AG04450 (cell line): ENCODE results near the gene NTF3. TPM values are rescaled to one million over a fixed set of nuclear protein-coding genes. Genes with fewer than 3 reads are reported as not detected.

Source experiments
- CTCF ChIA-PET: fragments of 300-600, 350-600 bp; formaldehyde crosslinking; extraction: SDS; loops from one replicate; lab custom pipeline; 2022; ENCODE audit warnings: antibody characterized with exemption, inconsistent platforms; lab: Charles Lee
- POLR2A ChIA-PET: fragments of 350-600 bp; formaldehyde crosslinking; extraction: SDS; loops from one replicate; lab custom pipeline; 2021; ENCODE audit warnings: antibody characterized with exemption, inconsistent platforms; lab: Yijun Ruan, JAX
- DNase-seq: peaks from one replicate; pipeline ENCODE4 v3.0.0-alpha.2; 2011; ENCODE audit warnings: low read depth, low spot score
- H3K27ac ChIP-seq: one replicate; pipeline ENCODE4 v1.5.1; 2012; ENCODE audit warnings: low read depth, low read length, control low read depth
- H3K27me3 ChIP-seq: one replicate; pipeline ENCODE4 v1.6.0; 2012; ENCODE audit warnings: low read length; ENCODE audit not compliant: control insufficient read depth, insufficient read depth
- H3K4me3 ChIP-seq: 2 replicates; pipeline ENCODE4 v1.5.1; 2011; ENCODE audit warnings: mild to moderate bottlenecking, low read depth, low read length, control low read depth
- H3K9me3 ChIP-seq: 2 replicates; pipeline ENCODE4 v1.5.1; 2012; ENCODE audit warnings: low read length; ENCODE audit not compliant: control insufficient read depth, insufficient read depth
- polyA plus RNA-seq: library from polyadenylated mRNA; depleted of rRNA; stranded (reverse); fragments of >200 nt; gene quantifications from 2 replicates; pipeline ENCODE4 v1.2.3, GENCODE V29; 2011
- TF ChIP-seq, protein P1 (sequence below): IDR thresholded peaks from 2 replicates; pipeline ENCODE4 v1.5.1; 2011; ENCODE audit warnings: low read depth, low read length, control low read depth, inconsistent platforms

NTF3 gene
- polyA plus RNA-seq, 1 experiment, result 31.5 TPM

DNA sequence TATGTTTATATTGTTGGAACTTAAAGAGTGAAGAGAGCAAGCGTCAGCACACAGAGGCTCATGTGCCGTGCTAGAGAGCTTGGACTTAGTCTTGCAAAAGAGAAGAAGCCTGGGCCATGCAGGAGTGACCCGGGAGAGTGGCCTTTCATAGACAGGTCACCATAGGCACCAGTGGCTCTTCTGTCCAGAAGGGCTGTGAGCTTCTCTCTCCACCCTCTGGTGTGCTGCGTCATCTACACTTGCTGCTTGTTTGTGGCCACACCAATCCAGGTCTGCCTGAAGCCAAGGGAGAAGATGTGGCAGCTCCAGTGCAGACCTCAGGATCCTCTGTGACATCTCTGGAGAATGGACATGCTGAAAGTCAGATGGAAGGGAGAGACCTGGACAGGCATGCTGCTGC lies 74.4 kb downstream of the NTF3 start:
- no peaks in the 10 kb centered on the region for H3K27me3 ChIP-seq
- DNase-seq, result no peak
- ChIA-PET POLR2A (no interaction called here), CTCF (interaction anchor here (0.8 kb wide), 1 partner anchor 78 kb away, joined by 3 read pairs; no protein-coding TSS in a partner anchor)
- H3K9me3 ChIP-seq, result no peaks in the 10 kb centered on the region
- TF ChIP-seq, protein P1, sequence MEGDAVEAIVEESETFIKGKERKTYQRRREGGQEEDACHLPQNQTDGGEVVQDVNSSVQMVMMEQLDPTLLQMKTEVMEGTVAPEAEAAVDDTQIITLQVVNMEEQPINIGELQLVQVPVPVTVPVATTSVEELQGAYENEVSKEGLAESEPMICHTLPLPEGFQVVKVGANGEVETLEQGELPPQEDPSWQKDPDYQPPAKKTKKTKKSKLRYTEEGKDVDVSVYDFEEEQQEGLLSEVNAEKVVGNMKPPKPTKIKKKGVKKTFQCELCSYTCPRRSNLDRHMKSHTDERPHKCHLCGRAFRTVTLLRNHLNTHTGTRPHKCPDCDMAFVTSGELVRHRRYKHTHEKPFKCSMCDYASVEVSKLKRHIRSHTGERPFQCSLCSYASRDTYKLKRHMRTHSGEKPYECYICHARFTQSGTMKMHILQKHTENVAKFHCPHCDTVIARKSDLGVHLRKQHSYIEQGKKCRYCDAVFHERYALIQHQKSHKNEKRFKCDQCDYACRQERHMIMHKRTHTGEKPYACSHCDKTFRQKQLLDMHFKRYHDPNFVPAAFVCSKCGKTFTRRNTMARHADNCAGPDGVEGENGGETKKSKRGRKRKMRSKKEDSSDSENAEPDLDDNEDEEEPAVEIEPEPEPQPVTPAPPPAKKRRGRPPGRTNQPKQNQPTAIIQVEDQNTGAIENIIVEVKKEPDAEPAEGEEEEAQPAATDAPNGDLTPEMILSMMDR, result no peak
- no peak overlapping the region for H3K4me3 ChIP-seq
- H3K27ac ChIP-seq, result no peak overlapping the region

DNA sequence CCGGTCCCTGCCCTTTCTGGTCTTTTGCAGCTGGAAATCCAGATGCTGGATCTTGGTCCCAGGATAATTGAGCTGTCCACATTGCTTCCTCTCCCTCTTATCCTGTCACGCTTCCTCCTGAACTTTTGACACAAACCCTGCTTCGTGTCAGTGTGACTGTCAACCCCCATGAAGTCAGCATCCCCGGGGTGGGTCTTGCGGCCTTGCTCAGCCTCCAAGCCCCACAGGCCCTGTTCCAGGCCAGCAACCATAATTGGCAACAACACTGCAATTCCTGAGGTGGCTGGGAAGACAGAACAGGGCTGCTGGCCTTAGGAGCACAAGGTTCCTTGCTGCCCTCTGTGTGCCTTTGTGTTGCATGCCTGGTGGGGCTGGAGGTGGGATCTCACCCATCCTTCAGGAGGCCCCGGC lies 74.9 kb downstream of the NTF3 start:
- no peaks in the 10 kb centered on the region for H3K27me3 ChIP-seq
- DNase-seq, result no peak
- H3K27ac ChIP-seq, result no peak overlapping the region
- ChIA-PET CTCF (interaction anchor here (8.5 kb wide), 1 partner anchor 77 kb away, joined by 133 read pairs; the partner anchor contains the start of gene NTF3), POLR2A (no interaction called here)
- no peak overlapping the region for H3K4me3 ChIP-seq
- TF ChIP-seq, protein P1, result no peak
- no peaks in the 10 kb centered on the region for H3K9me3 ChIP-seq

DNA sequence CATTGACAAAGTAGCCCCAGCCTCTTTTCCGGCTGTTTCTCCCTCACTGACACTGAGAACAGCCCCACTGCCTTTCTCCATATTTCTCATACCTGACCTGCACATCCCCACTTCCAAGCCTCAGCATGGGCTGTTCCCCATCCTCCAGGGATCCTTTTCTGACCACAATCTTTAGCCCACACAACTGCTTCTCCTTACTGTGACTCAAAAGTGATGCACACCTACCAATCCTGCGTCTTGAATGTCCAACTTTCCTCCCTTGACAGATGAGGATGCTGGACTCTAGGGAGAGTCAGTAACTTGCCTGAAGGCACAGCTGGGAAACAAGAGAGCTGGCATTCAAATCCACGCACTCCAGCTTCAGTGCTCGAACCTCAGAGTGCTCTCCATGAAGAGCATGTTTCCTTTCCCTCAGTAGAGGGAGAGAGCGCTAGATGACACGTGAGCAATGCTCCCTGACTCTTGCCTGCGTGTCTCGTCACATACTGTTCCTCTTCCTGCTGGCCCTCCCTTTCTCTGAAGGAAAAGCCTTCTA lies 75.6 kb downstream of the NTF3 start:
- Histone ChIP-seq H3K4me3 (no peak overlapping the region), H3K9me3 (no peaks in the 10 kb centered on the region), H3K27me3 (no peaks in the 10 kb centered on the region), H3K27ac (no peak overlapping the region)
- POLR2A ChIA-PET, result no interaction called here
- CTCF ChIA-PET, result interaction anchor here (8.5 kb wide), 1 partner anchor 77 kb away, joined by 133 read pairs; the partner anchor contains the start of gene NTF3
- DNase-seq, result no peak
- TF ChIP-seq, protein P1, result no peak

GRCh38 chr12:5507944-5508343 lies 76.0 kb downstream of the NTF3 start:
- no peaks in the 10 kb centered on the region for H3K9me3 ChIP-seq
- no peak for DNase-seq
- H3K4me3 ChIP-seq, result no peak overlapping the region
- TF ChIP-seq, protein P1, result no peak
- H3K27ac ChIP-seq, result no peak overlapping the region
- no peaks in the 10 kb centered on the region for H3K27me3 ChIP-seq
- ChIA-PET POLR2A (no interaction called here), CTCF (interaction anchor here (8.5 kb wide), 1 partner anchor 78 kb away, joined by 133 read pairs; the partner anchor contains the start of gene NTF3)

GRCh38 chr12:5509102-5509501 lies 77.2 kb downstream of the NTF3 start:
- ChIA-PET POLR2A (interaction anchor here (1.2 kb wide), 1 partner anchor 77 kb away, joined by 7 read pairs; the partner anchor contains the start of gene NTF3), CTCF (interaction anchor here (8.5 kb wide), 1 partner anchor 79 kb away, joined by 133 read pairs; the partner anchor contains the start of gene NTF3)
- H3K4me3 ChIP-seq, result no peak overlapping the region
- no peak for DNase-seq
- no peak overlapping the region for H3K27ac ChIP-seq
- H3K9me3 ChIP-seq, result no peaks in the 10 kb centered on the region
- TF ChIP-seq, protein P1, result no peak
- H3K27me3 ChIP-seq, result no peaks in the 10 kb centered on the region
